ENCODE data around the gene GSTT4.
"Not testable (repeated sequence)": the region's sequence is repeated elsewhere in the genome, so short reads cannot be mapped to it uniquely, and the experiment has no call there.

The GSTT4 gene

DNA sequence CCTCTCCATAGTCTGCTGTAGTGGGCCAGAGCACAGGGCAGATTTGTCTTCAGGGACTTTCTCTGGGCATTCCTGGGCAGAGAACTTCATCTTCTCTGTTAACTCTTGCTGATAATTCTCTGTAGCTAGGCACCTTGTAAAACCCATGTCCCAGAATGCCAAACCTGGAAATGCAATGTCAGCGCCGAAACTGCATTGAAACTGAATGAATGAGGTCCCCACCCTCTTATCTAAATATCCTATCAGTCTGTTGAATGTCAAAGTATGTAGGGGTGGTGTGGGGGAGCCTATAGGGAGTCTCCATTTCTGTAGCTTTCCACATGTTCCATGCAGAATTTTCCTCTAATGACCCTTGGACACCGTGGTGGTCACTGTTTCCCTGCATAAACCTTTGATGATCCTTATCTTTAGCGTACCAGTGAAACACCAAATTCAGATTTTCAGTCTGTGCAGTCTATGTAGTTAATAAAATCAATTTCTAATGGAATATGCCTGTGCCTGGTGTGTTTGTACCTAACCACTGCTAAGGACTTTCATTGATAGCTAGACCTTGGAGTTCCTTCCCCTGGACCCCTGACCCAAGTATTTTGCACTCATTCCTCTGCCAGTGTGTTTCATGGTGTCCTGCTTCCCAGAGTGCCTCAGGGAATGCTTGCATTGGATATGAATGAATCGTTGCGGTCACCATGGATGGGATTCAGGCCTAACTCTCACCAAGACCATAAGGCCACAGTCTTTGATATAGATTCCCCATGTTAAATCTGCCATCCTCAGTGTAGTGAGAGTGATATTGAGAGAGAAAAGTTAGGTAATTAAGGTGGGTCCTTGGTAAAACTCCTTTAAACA is 3.4 kb upstream of the GSTT4 start:
- H3K27me3 ChIP-seq (replicated peaks; ENCODE audit: control insufficient read depth, insufficient read depth, low read length, poor library complexity, severe bottlenecking): no peaks in the 10 kb centered on the region
- no peaks in the 10 kb centered on the region for H3K36me3 ChIP-seq (ENCODE audit: control insufficient read depth, insufficient read depth, low read length)
- H3K4me3 ChIP-seq (ENCODE audit: insufficient read depth, low read depth, low read length, poor library complexity, severe bottlenecking): no peak overlapping the region
- DNase-seq: no peak
- H3K4me1 ChIP-seq (ENCODE audit: control insufficient read depth, insufficient read depth, low read length, poor library complexity, severe bottlenecking): no peaks in the 10 kb centered on the region
- no peaks in the 10 kb centered on the region for H3K9me3 ChIP-seq (ENCODE audit: control insufficient read depth, low read length)
- H3K27ac ChIP-seq (ENCODE audit: insufficient read depth, low read length, poor library complexity, severe bottlenecking): no peak overlapping the region

DNA sequence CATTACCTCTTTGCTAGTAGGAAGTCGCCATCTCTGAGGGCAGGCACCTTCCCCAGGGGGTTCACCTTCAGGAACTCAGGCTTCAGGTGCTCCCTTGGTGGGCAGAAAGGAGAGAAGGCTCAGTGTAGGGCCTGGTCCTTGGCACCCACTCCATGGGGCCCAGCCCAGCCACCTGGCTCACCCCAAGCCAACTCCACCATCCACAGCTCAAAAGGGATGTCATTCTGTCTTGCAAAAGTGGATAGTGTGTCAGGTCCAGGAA is 2.7 kb upstream of the GSTT4 start:
- Histone ChIP-seq H3K4me1 (ENCODE audit: control insufficient read depth, insufficient read depth, low read length, poor library complexity, severe bottlenecking) (no peaks in the 10 kb centered on the region), H3K4me3 (ENCODE audit: insufficient read depth, low read depth, low read length, poor library complexity, severe bottlenecking) (no peak overlapping the region), H3K27me3 (replicated peaks; ENCODE audit: control insufficient read depth, insufficient read depth, low read length, poor library complexity, severe bottlenecking) (no peaks in the 10 kb centered on the region), H3K27ac (ENCODE audit: insufficient read depth, low read length, poor library complexity, severe bottlenecking) (no peak overlapping the region), H3K36me3 (ENCODE audit: control insufficient read depth, insufficient read depth, low read length) (no peaks in the 10 kb centered on the region), H3K9me3 (ENCODE audit: control insufficient read depth, low read length) (no peaks in the 10 kb centered on the region)
- DNase-seq: no peak

DNA sequence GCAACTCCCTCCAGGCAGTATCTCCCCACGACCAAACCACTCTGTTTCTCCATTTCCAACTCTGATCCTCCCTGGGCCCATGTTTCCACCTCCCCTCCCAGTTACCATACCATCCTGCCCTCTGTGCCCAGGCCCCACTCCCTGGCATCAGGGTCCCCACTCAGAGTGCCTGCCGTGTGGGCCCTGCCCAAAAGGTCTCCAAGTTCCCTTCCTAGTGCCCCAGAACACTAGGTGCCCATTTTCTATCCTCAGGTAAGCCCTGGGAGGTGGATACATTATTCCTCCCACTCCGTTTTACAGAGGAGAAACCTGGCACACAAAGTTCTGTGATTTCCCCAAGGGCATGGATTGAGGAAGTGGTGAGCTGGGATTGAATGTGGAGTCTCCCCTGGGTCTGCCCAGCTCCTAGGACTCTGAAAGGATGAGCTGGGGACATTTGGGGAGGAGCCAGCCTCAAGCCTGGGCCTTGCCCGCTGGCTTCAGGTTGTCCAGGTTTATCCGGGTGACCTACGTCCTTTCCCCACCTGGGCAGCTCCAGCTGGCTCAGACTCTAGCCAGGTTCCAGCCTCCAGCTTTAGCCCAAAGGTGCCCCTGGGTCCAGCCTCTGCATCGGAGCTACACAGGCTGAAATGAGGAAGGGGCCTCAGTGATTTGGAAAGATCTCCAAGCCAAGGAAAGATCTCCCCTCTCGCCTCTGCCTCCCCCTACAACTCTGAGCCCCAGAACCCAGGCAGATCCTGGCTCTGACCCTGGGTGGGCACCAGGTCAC is 2.2 kb upstream of the GSTT4 start:
- no peaks in the 10 kb centered on the region for H3K4me1 ChIP-seq (ENCODE audit: control insufficient read depth, insufficient read depth, low read length, poor library complexity, severe bottlenecking)
- H3K36me3 ChIP-seq (ENCODE audit: control insufficient read depth, insufficient read depth, low read length): no peaks in the 10 kb centered on the region
- no peaks in the 10 kb centered on the region for H3K9me3 ChIP-seq (ENCODE audit: control insufficient read depth, low read length)
- H3K27ac ChIP-seq (ENCODE audit: insufficient read depth, low read length, poor library complexity, severe bottlenecking): no peak overlapping the region
- no peak for DNase-seq
- no peak overlapping the region for H3K4me3 ChIP-seq (ENCODE audit: insufficient read depth, low read depth, low read length, poor library complexity, severe bottlenecking)
- no peaks in the 10 kb centered on the region for H3K27me3 ChIP-seq (replicated peaks; ENCODE audit: control insufficient read depth, insufficient read depth, low read length, poor library complexity, severe bottlenecking)

DNA sequence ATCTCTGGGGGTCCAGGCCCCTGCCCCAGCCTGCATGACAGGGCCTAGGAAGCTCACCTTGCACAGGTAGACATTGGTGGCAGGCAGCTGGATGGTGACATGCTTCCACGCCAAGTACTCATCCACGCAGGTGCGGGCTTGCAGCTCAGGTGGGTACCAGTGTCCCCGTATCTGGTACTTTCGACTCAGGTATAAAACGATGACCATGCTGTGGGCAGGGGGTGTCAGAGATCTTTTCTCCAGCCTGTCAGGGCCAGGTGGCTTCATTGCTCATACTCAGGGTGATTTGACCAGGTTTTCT is 1.6 kb upstream of the GSTT4 start:
- Histone ChIP-seq H3K4me1 (ENCODE audit: control insufficient read depth, insufficient read depth, low read length, poor library complexity, severe bottlenecking) (no peaks in the 10 kb centered on the region), H3K36me3 (ENCODE audit: control insufficient read depth, insufficient read depth, low read length) (no peaks in the 10 kb centered on the region), H3K27me3 (replicated peaks; ENCODE audit: control insufficient read depth, insufficient read depth, low read length, poor library complexity, severe bottlenecking) (no peaks in the 10 kb centered on the region), H3K9me3 (ENCODE audit: control insufficient read depth, low read length) (no peaks in the 10 kb centered on the region), H3K4me3 (ENCODE audit: insufficient read depth, low read depth, low read length, poor library complexity, severe bottlenecking) (no peak overlapping the region), H3K27ac (ENCODE audit: insufficient read depth, low read length, poor library complexity, severe bottlenecking) (no peak overlapping the region)
- DNase-seq: no peak

DNA sequence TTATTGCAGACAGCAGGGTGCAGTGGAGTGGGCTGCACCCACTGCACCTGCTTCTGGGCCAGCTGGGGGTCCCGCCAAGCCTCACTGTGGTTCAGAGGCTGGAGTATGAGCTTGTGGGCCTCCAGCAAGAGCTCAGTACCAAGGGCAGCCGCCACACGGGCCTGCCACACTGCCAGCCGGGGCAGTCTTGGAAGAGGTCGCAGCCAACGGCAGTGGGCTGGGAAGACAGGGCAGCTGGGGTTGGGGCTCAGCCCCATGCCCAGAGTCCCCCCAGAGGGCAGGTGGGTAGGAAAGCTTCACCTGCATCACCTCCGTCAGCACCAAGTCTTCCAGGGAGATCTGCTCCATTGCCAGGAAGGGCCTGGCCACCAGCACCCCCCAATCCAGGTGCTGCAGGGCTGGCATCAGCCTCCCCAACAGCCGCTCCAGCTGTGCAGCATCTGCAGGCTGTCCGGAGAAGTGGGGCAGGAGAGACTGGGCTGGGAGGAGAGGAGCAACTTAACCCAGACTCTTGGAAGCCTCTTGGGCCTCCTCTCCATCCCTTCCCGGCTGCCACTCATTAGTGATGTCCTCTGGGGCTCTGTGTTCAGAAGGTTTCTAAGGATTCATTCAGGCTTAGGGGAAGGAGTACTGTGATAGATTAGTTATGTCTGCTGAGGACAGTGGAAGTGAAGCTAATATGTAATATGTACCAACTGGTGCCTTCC is 1.1 kb upstream of the GSTT4 start:
- H3K27ac ChIP-seq (ENCODE audit: insufficient read depth, low read length, poor library complexity, severe bottlenecking): no peak overlapping the region
- no peaks in the 10 kb centered on the region for H3K9me3 ChIP-seq (ENCODE audit: control insufficient read depth, low read length)
- no peaks in the 10 kb centered on the region for H3K27me3 ChIP-seq (replicated peaks; ENCODE audit: control insufficient read depth, insufficient read depth, low read length, poor library complexity, severe bottlenecking)
- H3K4me3 ChIP-seq (ENCODE audit: insufficient read depth, low read depth, low read length, poor library complexity, severe bottlenecking): no peak overlapping the region
- DNase-seq: no peak
- no peaks in the 10 kb centered on the region for H3K4me1 ChIP-seq (ENCODE audit: control insufficient read depth, insufficient read depth, low read length, poor library complexity, severe bottlenecking)
- H3K36me3 ChIP-seq (ENCODE audit: control insufficient read depth, insufficient read depth, low read length): no peaks in the 10 kb centered on the region

DNA sequence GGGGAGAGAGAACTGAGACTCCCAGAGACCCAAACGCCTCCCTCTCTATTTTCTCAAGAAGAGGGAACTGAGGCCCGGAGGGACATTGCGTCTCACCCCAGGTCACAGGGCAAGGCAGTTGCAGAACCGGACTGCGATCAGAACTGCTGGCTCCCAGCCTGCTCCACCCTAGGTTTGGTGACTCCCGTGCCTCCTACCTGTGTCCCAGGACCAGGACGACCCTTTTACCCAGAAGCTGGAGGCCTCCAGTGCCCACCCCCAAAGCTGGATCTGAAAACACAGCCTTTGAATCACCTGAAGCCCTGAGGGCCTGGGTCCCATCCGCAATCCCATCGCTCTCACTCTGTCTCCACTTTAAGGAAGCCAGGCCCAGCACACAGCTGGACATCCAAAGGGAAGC is 1.4 kb downstream of the GSTT4 start:
- Histone ChIP-seq H3K4me1 (ENCODE audit: control insufficient read depth, insufficient read depth, low read length, poor library complexity, severe bottlenecking) (no peaks in the 10 kb centered on the region), H3K27me3 (replicated peaks; ENCODE audit: control insufficient read depth, insufficient read depth, low read length, poor library complexity, severe bottlenecking) (no peaks in the 10 kb centered on the region), H3K27ac (ENCODE audit: insufficient read depth, low read length, poor library complexity, severe bottlenecking) (no peak overlapping the region)

DNA sequence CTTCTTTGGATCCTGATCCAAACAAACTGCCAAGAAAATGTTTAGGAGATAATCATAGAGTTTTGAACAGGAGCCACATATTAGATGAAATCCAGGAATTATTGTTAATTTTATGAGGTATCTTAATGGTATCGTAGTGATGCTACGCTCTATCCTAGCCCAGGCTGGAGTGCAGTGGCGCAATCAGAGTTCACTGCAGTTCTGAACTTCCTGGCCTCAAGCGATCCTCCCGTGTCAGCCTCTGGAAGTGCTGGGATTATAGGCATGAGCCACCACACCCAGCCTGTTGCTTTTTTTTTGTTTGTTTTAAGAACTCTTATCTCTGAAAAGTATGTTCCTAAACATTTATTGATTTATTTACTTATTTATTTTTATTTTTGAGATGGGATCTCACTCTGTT is 2.4 kb downstream of the GSTT4 start:
- H3K27me3 ChIP-seq (replicated peaks; ENCODE audit: control insufficient read depth, insufficient read depth, low read length, poor library complexity, severe bottlenecking): no peaks in the 10 kb centered on the region
- no peaks in the 10 kb centered on the region for H3K4me1 ChIP-seq (ENCODE audit: control insufficient read depth, insufficient read depth, low read length, poor library complexity, severe bottlenecking)
- H3K9me3 ChIP-seq (ENCODE audit: control insufficient read depth, low read length): no peaks in the 10 kb centered on the region
- H3K36me3 ChIP-seq (ENCODE audit: control insufficient read depth, insufficient read depth, low read length): no peaks in the 10 kb centered on the region
- H3K27ac ChIP-seq (ENCODE audit: insufficient read depth, low read length, poor library complexity, severe bottlenecking): no peak overlapping the region
- H3K4me3 ChIP-seq (ENCODE audit: insufficient read depth, low read depth, low read length, poor library complexity, severe bottlenecking): no peak overlapping the region
- DNase-seq: no peak

More for the DNA sequence above, 1.4 kb downstream of the GSTT4 start:
- DNase-seq: no peak
- Histone ChIP-seq H3K4me3 (ENCODE audit: insufficient read depth, low read depth, low read length, poor library complexity, severe bottlenecking) (no peak overlapping the region), H3K36me3 (ENCODE audit: control insufficient read depth, insufficient read depth, low read length) (no peaks in the 10 kb centered on the region), H3K9me3 (ENCODE audit: control insufficient read depth, low read length) (no peaks in the 10 kb centered on the region)

DNA sequence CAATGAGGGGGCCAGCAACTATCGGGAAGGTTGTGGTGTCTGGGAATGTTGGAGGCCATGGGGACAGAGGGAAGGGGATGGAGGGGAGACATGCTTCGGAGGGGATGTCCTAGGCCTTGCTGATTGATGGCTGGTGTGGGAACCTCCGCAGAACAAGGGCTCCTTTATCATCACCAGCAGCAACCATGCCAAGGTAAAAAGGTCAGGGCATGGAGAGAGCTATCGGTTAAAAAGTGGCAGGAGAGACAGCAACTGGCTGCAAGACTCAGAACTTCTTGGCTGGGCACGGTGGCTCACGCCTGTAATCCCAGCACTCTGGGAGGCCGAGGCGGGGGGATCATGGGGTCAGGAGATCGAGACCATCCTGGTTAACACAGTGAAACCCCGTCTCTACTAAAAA is 3.0 kb downstream of the GSTT4 start:
- no peak for DNase-seq
- Histone ChIP-seq H3K36me3 (ENCODE audit: control insufficient read depth, insufficient read depth, low read length) (no peaks in the 10 kb centered on the region), H3K27ac (ENCODE audit: insufficient read depth, low read length, poor library complexity, severe bottlenecking) (no peak overlapping the region), H3K4me1 (ENCODE audit: control insufficient read depth, insufficient read depth, low read length, poor library complexity, severe bottlenecking) (no peaks in the 10 kb centered on the region), H3K9me3 (ENCODE audit: control insufficient read depth, low read length) (no peaks in the 10 kb centered on the region), H3K4me3 (ENCODE audit: insufficient read depth, low read depth, low read length, poor library complexity, severe bottlenecking) (no peak overlapping the region), H3K27me3 (replicated peaks; ENCODE audit: control insufficient read depth, insufficient read depth, low read length, poor library complexity, severe bottlenecking) (no peaks in the 10 kb centered on the region)

DNA sequence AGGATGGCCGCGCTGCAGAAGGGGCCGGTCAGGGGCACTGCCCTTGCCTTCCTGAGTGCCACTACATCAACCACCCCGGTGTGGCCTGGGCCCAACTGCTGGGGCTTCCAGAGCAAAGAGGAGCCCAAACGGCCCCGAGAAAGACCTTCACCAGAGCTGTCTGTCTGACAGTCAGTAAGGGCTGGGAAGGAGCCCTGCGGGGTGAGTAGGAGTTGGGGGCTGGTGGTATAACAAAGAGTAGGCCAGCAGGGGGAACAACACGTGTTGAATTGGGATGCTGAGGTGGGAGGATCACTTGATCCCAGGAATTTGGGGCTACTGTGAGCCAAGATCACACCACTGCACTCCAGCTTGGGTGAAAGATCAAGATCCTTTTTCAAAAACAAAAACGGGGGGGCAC is 3.9 kb downstream of the GSTT4 start:
- no peak overlapping the region for H3K4me3 ChIP-seq (ENCODE audit: insufficient read depth, low read depth, low read length, poor library complexity, severe bottlenecking)
- no peak overlapping the region for H3K27ac ChIP-seq (ENCODE audit: insufficient read depth, low read length, poor library complexity, severe bottlenecking)
- H3K27me3 ChIP-seq (replicated peaks; ENCODE audit: control insufficient read depth, insufficient read depth, low read length, poor library complexity, severe bottlenecking): no peaks in the 10 kb centered on the region
- no peaks in the 10 kb centered on the region for H3K9me3 ChIP-seq (ENCODE audit: control insufficient read depth, low read length)
- no peaks in the 10 kb centered on the region for H3K36me3 ChIP-seq (ENCODE audit: control insufficient read depth, insufficient read depth, low read length)
- no peak for DNase-seq
- no peaks in the 10 kb centered on the region for H3K4me1 ChIP-seq (ENCODE audit: control insufficient read depth, insufficient read depth, low read length, poor library complexity, severe bottlenecking)

DNA sequence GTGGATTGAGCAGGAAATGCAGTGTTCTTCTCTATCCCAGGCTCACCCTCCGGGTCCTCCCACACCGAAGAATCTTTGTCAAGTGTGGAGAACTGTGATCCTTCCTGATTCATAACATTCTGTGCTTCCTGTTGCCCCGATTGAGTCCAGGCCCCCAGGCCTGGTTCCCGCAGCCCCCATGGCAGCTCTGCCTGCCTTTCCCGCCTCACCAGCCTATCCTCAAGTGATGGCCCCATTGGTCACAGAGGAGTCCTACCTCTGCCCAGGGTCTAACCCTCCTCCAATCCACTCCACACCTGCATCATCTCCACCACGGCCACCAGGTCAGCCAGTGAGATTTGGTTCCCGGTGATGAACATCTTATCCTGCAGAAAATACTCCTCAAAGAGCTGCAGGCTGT is 5.5 kb downstream of the GSTT4 start:
- DNase-seq; H3K27ac ChIP-seq (ENCODE audit: insufficient read depth, low read length, poor library complexity, severe bottlenecking); H3K4me1 ChIP-seq (ENCODE audit: control insufficient read depth, insufficient read depth, low read length, poor library complexity, severe bottlenecking); H3K27me3 ChIP-seq (replicated peaks; ENCODE audit: control insufficient read depth, insufficient read depth, low read length, poor library complexity, severe bottlenecking); H3K36me3 ChIP-seq (ENCODE audit: control insufficient read depth, insufficient read depth, low read length); H3K9me3 ChIP-seq (ENCODE audit: control insufficient read depth, low read length); H3K4me3 ChIP-seq (ENCODE audit: insufficient read depth, low read depth, low read length, poor library complexity, severe bottlenecking): not testable (repeated sequence)
